ENCODE results near the gene ESYT3. TPM values are rescaled to one million over a fixed set of nuclear protein-coding genes. Genes with fewer than 3 reads are reported as not detected.
A peak's percentile ranks its signal among the peaks of the same experiment; 100 is the strongest.

The ESYT3 gene
- total RNA-seq, 1 experiment from 2014 or later, result 6.3 TPM

DNA sequence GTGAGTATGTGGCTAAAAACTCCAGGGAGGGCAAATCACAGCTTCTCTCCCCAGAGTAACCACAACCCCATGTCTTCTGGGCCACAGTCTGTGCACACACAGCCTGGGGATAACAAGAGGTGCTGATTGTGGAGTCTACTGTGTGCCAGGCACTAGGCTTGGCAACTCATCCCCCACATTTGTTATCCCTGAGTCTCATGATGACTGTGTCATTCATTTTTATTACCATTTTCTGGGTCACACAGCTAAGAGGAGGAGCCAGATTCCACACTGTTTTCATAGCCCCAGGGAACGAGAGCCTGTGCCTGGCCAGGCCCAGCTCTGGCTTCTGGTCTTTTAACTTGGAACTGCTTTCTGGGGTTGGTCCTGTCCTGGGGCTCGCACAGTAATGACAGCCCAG is 34.5 kb downstream of the ESYT3 start:
- no peak overlapping the region for H4K91ac ChIP-seq (ENCODE audit: insufficient read length, low read depth, low read length)
- H3K56ac ChIP-seq (ENCODE audit: insufficient read length, low read depth, low read length), result no peak overlapping the region
- peaks cover 2% of the 10 kb centered on the region for H3K23me2 ChIP-seq (ENCODE audit: insufficient read length, low read depth, low read length, poor library complexity, severe bottlenecking)
- no peak overlapping the region for H3K14ac ChIP-seq (ENCODE audit: insufficient read depth, low read length)
- no peak overlapping the region for H3K27ac ChIP-seq (ENCODE audit: insufficient read length, low read depth, low read length)
- no peak overlapping the region for H3K4ac ChIP-seq (ENCODE audit: low read depth, low read length)
- no peaks in the 10 kb centered on the region for H3K79me1 ChIP-seq (ENCODE audit: insufficient read depth, low read depth, low read length, poor library complexity, severe bottlenecking)
- H3T11ph ChIP-seq (ENCODE audit: low read length), result no peak overlapping the region
- no peaks in the 10 kb centered on the region for H3K27me3 ChIP-seq (ENCODE audit: insufficient read depth, low read length)
- H2AK5ac ChIP-seq (ENCODE audit: insufficient read length, low read length), result no peak overlapping the region
- peaks cover 5 to 6% of the 10 kb centered on the region in 2 experiments; a peak in 3 of 4 replicates for H3K4me1 Mint-ChIP-seq
- no peak overlapping the region for H3K18ac ChIP-seq (ENCODE audit: insufficient read length, low read depth, low read length)
- no peaks in the 10 kb centered on the region for H3K79me2 ChIP-seq (ENCODE audit: insufficient read depth, low read length)
- no peak overlapping the region for H2BK5ac ChIP-seq (ENCODE audit: insufficient read length, low read length)
- no peaks in the 10 kb centered on the region for H3K4me1 ChIP-seq (ENCODE audit: insufficient read depth, low read length)
- DNase-seq, result peak; percentile 12
- no peak overlapping the region for H2BK120ac ChIP-seq (ENCODE audit: low read depth, low read length, poor library complexity, severe bottlenecking)
- H3K23ac ChIP-seq (ENCODE audit: insufficient read length, low read depth, low read length), result no peak overlapping the region
- no peaks in the 10 kb centered on the region; a peak in 1 of 5 replicates for H3K9me3 Mint-ChIP-seq
- H3K4me2 ChIP-seq (ENCODE audit: insufficient read depth, insufficient read length, low read length), result no peak overlapping the region
- H4K5ac ChIP-seq (ENCODE audit: insufficient read length, low read depth, low read length), result no peak overlapping the region
- no peaks in the 10 kb centered on the region for H4K20me1 ChIP-seq (ENCODE audit: control insufficient read depth, insufficient read depth, insufficient read length)
- no peak overlapping the region for H3K9ac ChIP-seq (ENCODE audit: extremely low read depth, insufficient read length, low read length)
- no peak overlapping the region for H3K4me3 Mint-ChIP-seq
- H3K36me3 Mint-ChIP-seq (ENCODE audit: insufficient read depth in 1 of 3, low read depth in 3 of 3), result peaks cover 0 to 8% (median 2%) of the 10 kb centered on the region in 3 experiments; a peak in 5 of 7 replicates
- TF ChIP-seq, protein P1, sequence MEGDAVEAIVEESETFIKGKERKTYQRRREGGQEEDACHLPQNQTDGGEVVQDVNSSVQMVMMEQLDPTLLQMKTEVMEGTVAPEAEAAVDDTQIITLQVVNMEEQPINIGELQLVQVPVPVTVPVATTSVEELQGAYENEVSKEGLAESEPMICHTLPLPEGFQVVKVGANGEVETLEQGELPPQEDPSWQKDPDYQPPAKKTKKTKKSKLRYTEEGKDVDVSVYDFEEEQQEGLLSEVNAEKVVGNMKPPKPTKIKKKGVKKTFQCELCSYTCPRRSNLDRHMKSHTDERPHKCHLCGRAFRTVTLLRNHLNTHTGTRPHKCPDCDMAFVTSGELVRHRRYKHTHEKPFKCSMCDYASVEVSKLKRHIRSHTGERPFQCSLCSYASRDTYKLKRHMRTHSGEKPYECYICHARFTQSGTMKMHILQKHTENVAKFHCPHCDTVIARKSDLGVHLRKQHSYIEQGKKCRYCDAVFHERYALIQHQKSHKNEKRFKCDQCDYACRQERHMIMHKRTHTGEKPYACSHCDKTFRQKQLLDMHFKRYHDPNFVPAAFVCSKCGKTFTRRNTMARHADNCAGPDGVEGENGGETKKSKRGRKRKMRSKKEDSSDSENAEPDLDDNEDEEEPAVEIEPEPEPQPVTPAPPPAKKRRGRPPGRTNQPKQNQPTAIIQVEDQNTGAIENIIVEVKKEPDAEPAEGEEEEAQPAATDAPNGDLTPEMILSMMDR (conservative IDR thresholded peaks at IDR 0.05), result no peak
- no peak overlapping the region for H3K27ac Mint-ChIP-seq
- no peak overlapping the region for H2BK20ac ChIP-seq (ENCODE audit: low read depth, low read length, poor library complexity, severe bottlenecking)
- H2BK12ac ChIP-seq (ENCODE audit: insufficient read length, low read depth, low read length), result no peak overlapping the region
- no peak overlapping the region for H2AFZ ChIP-seq (ENCODE audit: low read length)
- H3K9me3 ChIP-seq (ENCODE audit: control insufficient read depth, low read depth, low read length), result no peaks in the 10 kb centered on the region
- WGBS (ENCODE audit: extremely low coverage, insufficient read length, low lambda C conversion rate), result no CpG with 5 or more reads among the region's 2 CpGs
- no peaks in the 10 kb centered on the region for H3K27me3 Mint-ChIP-seq (ENCODE audit: low read depth)
- no peak overlapping the region for H4K8ac ChIP-seq (replicated peaks; ENCODE audit: insufficient read length, low read depth, low read length)
- H2BK15ac ChIP-seq (ENCODE audit: low read depth, low read length), result no peak overlapping the region
